GM23338 (cell line): Measurements from ENCODE around the gene SLC41A2. TPM values are rescaled to one million over a fixed set of nuclear protein-coding genes. Genes with fewer than 3 reads are reported as not detected.

ENCODE experiments used
- ATAC-seq: fragments of 200-7000 bp; cut with Tn5 transposase; 3 replicates; pipeline ENCODE4 v1.9.1; 2020
- DNase-seq: peaks from one replicate; pipeline ENCODE4 v3.0.0-alpha.2; 2015; ENCODE audit warnings: low spot score
- H2AFZ ChIP-seq: fragments of 200-600 bp; sonication (generic); 2 replicates; pipeline ENCODE4 v1.8.0; 2016; ENCODE audit warnings: antibody characterized with exemption, mild to moderate bottlenecking, moderate library complexity
- H3F3A ChIP-seq: fragments of 200-600 bp; sonication (generic); replicated peaks from 2 replicates; pipeline ENCODE4 v1.8.0; 2017; ENCODE audit warnings: antibody characterized with exemption, mixed run types, low read depth
- H3K27ac ChIP-seq: fragments of 200-600 bp; sonication (generic); 2 replicates; pipeline ENCODE4 v1.6.1; 2016; ENCODE audit warnings: low read depth
- H3K27me3 ChIP-seq: fragments of 200-600 bp; sonication (generic); 2 replicates; pipeline ENCODE4 v1.8.0; 2016; ENCODE audit warnings: mild to moderate bottlenecking, mixed run types, moderate library complexity; ENCODE audit not compliant: insufficient read depth
- H3K36me3 ChIP-seq: fragments of 200-600 bp; sonication (generic); 2 replicates; pipeline ENCODE4 v1.8.0; 2016; ENCODE audit warnings: mild to moderate bottlenecking; ENCODE audit not compliant: insufficient read depth
- H3K4me1 ChIP-seq: fragments of 200-600 bp; sonication (generic); 2 replicates; pipeline ENCODE4 v1.8.0; 2016; ENCODE audit warnings: mild to moderate bottlenecking, moderate library complexity; ENCODE audit not compliant: insufficient read depth
- H3K4me2 ChIP-seq: fragments of 200-600 bp; sonication (generic); 2 replicates; pipeline ENCODE4 v1.7.1; 2017; ENCODE audit warnings: mixed run types
- H3K4me3 ChIP-seq: fragments of 200-600 bp; sonication (generic); 2 replicates; pipeline ENCODE4 v1.6.1; 2016; ENCODE audit warnings: mixed run types
- H3K79me2 ChIP-seq: fragments of 200-600 bp; sonication (generic); replicated peaks from 2 replicates; pipeline ENCODE4 v1.8.0; 2017; ENCODE audit warnings: mild to moderate bottlenecking; ENCODE audit not compliant: insufficient read depth
- H3K9me2 ChIP-seq: fragments of 200-600 bp; sonication (generic); 2 replicates; pipeline ENCODE4 v1.8.0; 2017; ENCODE audit not compliant: insufficient read depth
- H4K20me1 ChIP-seq: fragments of 200-600 bp; sonication (generic); replicated peaks from 2 replicates; pipeline ENCODE4 v1.8.0; 2017; ENCODE audit warnings: mild to moderate bottlenecking; ENCODE audit not compliant: insufficient read depth
- H3K27ac Mint-ChIP-seq: 2 replicates; pipeline ENCODE4 v1.8.0; 2020; ENCODE audit warnings: inconsistent platforms, mild to moderate bottlenecking, moderate library complexity, mixed read lengths
- H3K27me3 Mint-ChIP-seq: 3 replicates; pipeline ENCODE4 v1.8.0; 2022; ENCODE audit warnings: low read depth, mild to moderate bottlenecking, moderate library complexity, mixed read lengths, inconsistent platforms; ENCODE audit not compliant: insufficient read depth, poor library complexity
- H3K36me3 Mint-ChIP-seq: 3 replicates; pipeline ENCODE4 v1.8.0; 2021; ENCODE audit warnings: low read depth, mild to moderate bottlenecking, inconsistent platforms, moderate library complexity, mixed read lengths
- H3K4me1 Mint-ChIP-seq: 3 replicates; pipeline ENCODE4 v1.8.0; 2020; ENCODE audit warnings: mild to moderate bottlenecking, inconsistent platforms, mixed read lengths
- H3K4me3 Mint-ChIP-seq: 3 replicates; pipeline ENCODE4 v1.8.0; 2021; ENCODE audit warnings: moderate library complexity, mild to moderate bottlenecking, inconsistent platforms, mixed read lengths
- H3K9me3 Mint-ChIP-seq: 3 replicates; pipeline ENCODE4 v1.8.0; 2020; ENCODE audit warnings: moderate library complexity, mild to moderate bottlenecking, inconsistent platforms, mixed read lengths
- EZH2 ChIP-seq: fragments of 200-600 bp; sonication (generic); IDR thresholded peaks from one replicate; pipeline ENCODE4 v1.8.0; 2017; ENCODE audit warnings: antibody characterized with exemption, mild to moderate bottlenecking, low read depth; ENCODE audit not compliant: unreplicated experiment
- EZH2phosphoT487 ChIP-seq: fragments of 200-600 bp; sonication (generic); IDR thresholded peaks from one replicate; pipeline ENCODE4 v1.8.1; 2018; ENCODE audit warnings: antibody characterized with exemption; ENCODE audit not compliant: unreplicated experiment
- JUNB ChIP-seq: IDR thresholded peaks from one replicate; pipeline ENCODE4 v1.6.1; 2016; ENCODE audit warnings: antibody characterized with exemption; ENCODE audit not compliant: unreplicated experiment
- NANOG ChIP-seq: IDR thresholded peaks from 2 replicates; pipeline ENCODE4 v1.6.1; 2016; ENCODE audit warnings: antibody characterized with exemption, borderline replicate concordance
- REST ChIP-seq: IDR thresholded peaks from one replicate; pipeline ENCODE4 v1.6.1; 2018; ENCODE audit warnings: antibody characterized with exemption; ENCODE audit not compliant: unreplicated experiment
- ZNF462 ChIP-seq: fragments of 250-450 bp; sonication (Bioruptor Pico); IDR thresholded peaks from 2 replicates; pipeline ENCODE4 v1.5.0; 2020; ENCODE audit warnings: mild to moderate bottlenecking, moderate library complexity
- polyA plus RNA-seq: library from polyadenylated mRNA; unstranded; fragments of >200 nt; fragmentation: Nextera tagmentation; extraction: Ambion mirVana; gene quantifications from 2 replicates; pipeline ENCODE4 v1.2.1, GENCODE V29; 2016
- total RNA-seq: library from RNA; depleted of rRNA; stranded (reverse); fragments of >200 nt; shearing (Covaris generic); gene quantifications from 2 replicates; pipeline ENCODE4 v1.2.3, GENCODE V29; 2014

Gene SLC41A2
- total and polyA plus RNA-seq, 2 experiments from 2014 or later: 1.5 to 6.8 TPM

GRCh38 chr12:104964856-104965205 is 6.7 kb upstream of the SLC41A2 start:
- TF ChIP-seq JUNB: no peak
- TF ChIP-seq NANOG: no peak
- no peak for TF ChIP-seq EZH2
- TF ChIP-seq ZNF462 (CRISPR knock-in tag): no peak
- no peak for TF ChIP-seq EZH2phosphoT487
- no peak for TF ChIP-seq REST
- Histone ChIP-seq H4K20me1 (no peaks in the 10 kb centered on the region), H3K36me3 (no peaks in the 10 kb centered on the region), H2AFZ (no peak overlapping the region), H3F3A (no peaks in the 10 kb centered on the region), H3K4me1 (no peaks in the 10 kb centered on the region), H3K4me3 (no peak overlapping the region), H3K27me3 (peaks cover 5% of the 10 kb centered on the region; the same call in 1 of the 2 replicates), H3K27ac (no peak overlapping the region), H3K9me2 (no peaks in the 10 kb centered on the region), H3K79me2 (no peaks in the 10 kb centered on the region), H3K4me2 (no peak overlapping the region)
- H3K27me3 Mint-ChIP-seq: peaks cover 2% of the 10 kb centered on the region
- no peaks in the 10 kb centered on the region for H3K36me3 Mint-ChIP-seq
- H3K4me1 Mint-ChIP-seq: peaks cover 7% of the 10 kb centered on the region; the same call in 2 of the 3 replicates
- H3K9me3 Mint-ChIP-seq: no peaks in the 10 kb centered on the region
- no peak overlapping the region for H3K4me3 Mint-ChIP-seq
- H3K27ac Mint-ChIP-seq: no peak overlapping the region
- ATAC-seq (no peak), DNase-seq (no peak)
